T-helper 17 cell (primary cell): ENCODE results near the gene ANXA8L1. TPM values are rescaled to one million over a fixed set of nuclear protein-coding genes. Genes with fewer than 3 reads are reported as not detected.
"Not testable (repeated sequence)": the region's sequence is repeated elsewhere in the genome, so short reads cannot be mapped to it uniquely, and the experiment has no call there.

Experiments
- ATAC-seq: fragments of 150-1000 bp; cut with Tn5 transposase; 2 replicates; pipeline ENCODE4 v1.10.0; 2021; ENCODE audit warnings: mild to moderate bottlenecking, moderate library complexity
- DNase-seq, 3 donors: peaks; one replicate each; pipeline versions ENCODE4 v3.0.0 to v3.0.0-alpha.2; 2020 to 2021
- H3K9me3 ChIP-seq: one replicate; pipeline ENCODE4 v1.7.0; 2013; ENCODE audit warnings: low read length, mild to moderate bottlenecking; ENCODE audit not compliant: control insufficient read depth, poor library complexity, severe bottlenecking
- H3K27ac Mint-ChIP-seq: one replicate; pipeline ENCODE4 v1.8.0; 2022; ENCODE audit warnings: mild to moderate bottlenecking, moderate library complexity, mixed read lengths
- H3K27me3 Mint-ChIP-seq: one replicate; pipeline ENCODE4 v1.8.0; 2022; ENCODE audit warnings: mixed read lengths
- H3K36me3 Mint-ChIP-seq: one replicate; pipeline ENCODE4 v1.8.0; 2022; ENCODE audit warnings: low read depth, mixed read lengths
- H3K4me1 Mint-ChIP-seq: one replicate; pipeline ENCODE4 v1.8.0; 2022; ENCODE audit warnings: mild to moderate bottlenecking, mixed read lengths
- H3K4me3 Mint-ChIP-seq: one replicate; pipeline ENCODE4 v1.8.0; 2022; ENCODE audit warnings: mild to moderate bottlenecking, moderate library complexity, mixed read lengths
- total RNA-seq, 4 donors: library from RNA in 2 of 4; stranded (reverse) in 2 of 4; gene quantifications; one replicate each; pipeline ENCODE4 v1.2.3 and lab custom pipeline; 2022 to 2026

The ANXA8L1 gene
- total RNA-seq, 2 donors from 2014 or later: not detected

GRCh38 chr10:46377651-46378050 lies 2.1 kb downstream of the ANXA8L1 start:
- ATAC-seq, DNase-seq, H3K36me3 Mint-ChIP-seq, H3K27me3 Mint-ChIP-seq, H3K27ac Mint-ChIP-seq, H3K4me3 Mint-ChIP-seq, H3K9me3 ChIP-seq, H3K4me1 Mint-ChIP-seq: not testable (repeated sequence)

GRCh38 chr10:46378108-46378507 lies 2.5 kb downstream of the ANXA8L1 start:
- not testable (repeated sequence) for H3K36me3 Mint-ChIP-seq, DNase-seq, H3K27me3 Mint-ChIP-seq, H3K27ac Mint-ChIP-seq, ATAC-seq, H3K4me1 Mint-ChIP-seq, H3K9me3 ChIP-seq, H3K4me3 Mint-ChIP-seq

GRCh38 chr10:46379233-46379848 lies 3.8 kb downstream of the ANXA8L1 start:
- not testable (repeated sequence) for H3K36me3 Mint-ChIP-seq, H3K9me3 ChIP-seq, H3K4me1 Mint-ChIP-seq, DNase-seq, H3K27me3 Mint-ChIP-seq, ATAC-seq, H3K27ac Mint-ChIP-seq, H3K4me3 Mint-ChIP-seq

- H3K4me1 Mint-ChIP-seq, H3K4me3 Mint-ChIP-seq, H3K9me3 ChIP-seq, H3K27me3 Mint-ChIP-seq, H3K36me3 Mint-ChIP-seq, ATAC-seq, DNase-seq, H3K27ac Mint-ChIP-seq: not testable (repeated sequence)
These were observed 10.3 kb downstream of the ANXA8L1 start for GRCh38 chr10:46385858-46386257.

GRCh38 chr10:46386694-46387093 lies 11.1 kb downstream of the ANXA8L1 start:
- H3K36me3 Mint-ChIP-seq, ATAC-seq, H3K27me3 Mint-ChIP-seq, H3K9me3 ChIP-seq, DNase-seq, H3K4me3 Mint-ChIP-seq, H3K4me1 Mint-ChIP-seq, H3K27ac Mint-ChIP-seq: not testable (repeated sequence)

- H3K27ac Mint-ChIP-seq, H3K27me3 Mint-ChIP-seq, DNase-seq, H3K4me3 Mint-ChIP-seq, H3K36me3 Mint-ChIP-seq, H3K4me1 Mint-ChIP-seq, ATAC-seq, H3K9me3 ChIP-seq: not testable (repeated sequence)
These were observed 11.8 kb downstream of the ANXA8L1 start for GRCh38 chr10:46387309-46387902.

GRCh38 chr10:46391422-46391821 lies 15.8 kb downstream of the ANXA8L1 start:
- H3K36me3 Mint-ChIP-seq, H3K27ac Mint-ChIP-seq, ATAC-seq, H3K4me3 Mint-ChIP-seq, DNase-seq, H3K27me3 Mint-ChIP-seq, H3K4me1 Mint-ChIP-seq, H3K9me3 ChIP-seq: not testable (repeated sequence)

- H3K36me3 Mint-ChIP-seq, H3K27ac Mint-ChIP-seq, H3K4me3 Mint-ChIP-seq, DNase-seq, H3K27me3 Mint-ChIP-seq, H3K9me3 ChIP-seq, H3K4me1 Mint-ChIP-seq, ATAC-seq: not testable (repeated sequence)
These were observed 21.1 kb downstream of the ANXA8L1 start for GRCh38 chr10:46396441-46397279.

- H3K4me3 Mint-ChIP-seq, H3K9me3 ChIP-seq, H3K4me1 Mint-ChIP-seq, DNase-seq, H3K27ac Mint-ChIP-seq, H3K27me3 Mint-ChIP-seq, H3K36me3 Mint-ChIP-seq, ATAC-seq: not testable (repeated sequence)
These were observed 22.2 kb downstream of the ANXA8L1 start for GRCh38 chr10:46397767-46398166.

GRCh38 chr10:46398212-46398886 lies 22.8 kb downstream of the ANXA8L1 start:
- not testable (repeated sequence) for H3K27me3 Mint-ChIP-seq, DNase-seq, H3K4me1 Mint-ChIP-seq, H3K9me3 ChIP-seq, H3K36me3 Mint-ChIP-seq, H3K27ac Mint-ChIP-seq
- peak; percentile 70 for ATAC-seq
- peak overlapping the region; percentile 36 for H3K4me3 Mint-ChIP-seq

- not testable (repeated sequence) for H3K9me3 ChIP-seq, H3K4me1 Mint-ChIP-seq, ATAC-seq, H3K36me3 Mint-ChIP-seq, H3K27ac Mint-ChIP-seq, H3K27me3 Mint-ChIP-seq, H3K4me3 Mint-ChIP-seq, DNase-seq
These were observed 34.0 kb downstream of the ANXA8L1 start for GRCh38 chr10:46409556-46409955.

- not testable (repeated sequence) for H3K4me3 Mint-ChIP-seq, H3K4me1 Mint-ChIP-seq, H3K36me3 Mint-ChIP-seq, H3K27ac Mint-ChIP-seq, H3K9me3 ChIP-seq, ATAC-seq, H3K27me3 Mint-ChIP-seq, DNase-seq
These were observed 35.5 kb downstream of the ANXA8L1 start for GRCh38 chr10:46411123-46411522.

- H3K9me3 ChIP-seq, H3K4me1 Mint-ChIP-seq, H3K36me3 Mint-ChIP-seq, H3K27ac Mint-ChIP-seq, H3K27me3 Mint-ChIP-seq, ATAC-seq, DNase-seq, H3K4me3 Mint-ChIP-seq: not testable (repeated sequence)
These were observed 37.1 kb downstream of the ANXA8L1 start for GRCh38 chr10:46412665-46413064.
